K562 (cell line): Measurements from ENCODE around the gene VWC2. TPM values are rescaled to one million over a fixed set of nuclear protein-coding genes. Genes with fewer than 3 reads are reported as not detected.

Source experiments
- ATAC-seq: fragments of 200-7000 bp; cut with Tn5 transposase; 3 replicates; pipeline ENCODE4 v1.9.1; 2020; ENCODE audit warnings: moderate library complexity
- BruUV-seq: library from RNA; stranded (reverse); fragments of 400-500 nt; replicated peaks from 2 replicates; lab custom pipeline; 2021; lab: Mats Ljungman, UMichigan
- CTCF ChIA-PET: fragments of 300-600 bp; formaldehyde crosslinking; extraction: SDS; loops from one replicate; lab custom pipeline; 2021; ENCODE audit warnings: low intra/inter-chr PET ratio; lab: Yijun Ruan, JAX
- POLR2A ChIA-PET: fragments of 300-600, 350-650 bp; sonication (Branson Sonifier 250); formaldehyde crosslinking; extraction: SDS; loops from one replicate; lab custom pipeline; 2021; ENCODE audit warnings: antibody characterized with exemption, inconsistent platforms; lab: Yijun Ruan, JAX
- DNase-seq, 4 experiments: peaks; one replicate each; pipeline versions ENCODE4 v3.0.0 to v3.0.0-alpha.2; 2011 to 2018; ENCODE audit warnings: low spot score in 3 of 4, mixed read lengths in 3 of 4; ENCODE audit errors: extremely low read depth in 1 of 4
- FAIRE-seq: peaks from 2 replicates; lab custom pipeline; 2011; peaks lifted over from hg19 to GRCh38; lab: Jason Lieb, UNC
- H2AFZ ChIP-seq: 2 replicates; pipeline ENCODE4 v1.6.0; 2011; ENCODE audit warnings: low read depth, low read length, control low read depth, inconsistent platforms
- H3K27ac ChIP-seq: fragments of 200-600 bp; 3 replicates; pipeline ENCODE4 v1.8.0; 2011; ENCODE audit warnings: low read depth, mild to moderate bottlenecking, control low read depth, inconsistent platforms, low read length, moderate library complexity, mixed read lengths; ENCODE audit errors: extremely low read depth
- H3K27me3 ChIP-seq, 2 experiments: fragments of 300-600 bp in 1 of 2; 2 replicates in 1 of 2; 3 replicates in 1 of 2; pipeline versions ENCODE4 v1.6.0 to v1.8.0; 2011; ENCODE audit warnings: inconsistent platforms in 2 of 2, low read length in 2 of 2, mild to moderate bottlenecking in 1 of 2, mixed read lengths in 1 of 2, moderate library complexity in 1 of 2; ENCODE audit not compliant: control insufficient read depth in 2 of 2, insufficient read depth in 2 of 2
- H3K36me3 ChIP-seq: fragments of 300-600 bp; 3 replicates; pipeline ENCODE4 v1.8.0; 2011; ENCODE audit warnings: mild to moderate bottlenecking, low read length, inconsistent platforms; ENCODE audit not compliant: control insufficient read depth, insufficient read depth
- H3K4me1 ChIP-seq, 2 experiments: fragments of 200-600 bp in 1 of 2; replicated peaks in 1 of 2; 2 replicates in 1 of 2; 3 replicates in 1 of 2; pipeline versions ENCODE4 v1.5.1 to v1.8.0; 2011; ENCODE audit warnings: inconsistent platforms in 2 of 2, low read length in 2 of 2, mild to moderate bottlenecking in 1 of 2, mixed read lengths in 1 of 2, moderate library complexity in 1 of 2; ENCODE audit not compliant: control insufficient read depth in 2 of 2, insufficient read depth in 2 of 2
- H3K4me2 ChIP-seq: 2 replicates; pipeline ENCODE4 v1.6.1; 2011; ENCODE audit warnings: low read length, control low read depth, inconsistent platforms, mixed read lengths; ENCODE audit not compliant: insufficient read depth
- H3K4me3 ChIP-seq: fragments of 200-600 bp; sonication (generic), shearing (Covaris generic); 2 replicates; pipeline ENCODE4 v1.5.1; 2016; ENCODE audit warnings: control low read depth, inconsistent platforms
- H3K79me2 ChIP-seq: fragments of 200-600 bp; 3 replicates; pipeline ENCODE4 v1.8.0; 2011; ENCODE audit warnings: low read length, inconsistent platforms; ENCODE audit not compliant: control insufficient read depth, insufficient read depth
- H3K9ac ChIP-seq, 2 experiments: 2 replicates each; pipeline versions ENCODE4 v1.6.0 to v1.6.1; 2011; ENCODE audit warnings: low read depth in 2 of 2, low read length in 2 of 2, control low read depth in 1 of 2, inconsistent platforms in 1 of 2, mild to moderate bottlenecking in 1 of 2, mixed read lengths in 1 of 2; ENCODE audit not compliant: insufficient read depth in 1 of 2
- H3K9me1 ChIP-seq: one replicate; pipeline ENCODE4 v1.6.0; 2011; ENCODE audit warnings: inconsistent platforms, mild to moderate bottlenecking, low read length, moderate library complexity; ENCODE audit not compliant: control insufficient read depth, insufficient read depth
- H3K9me3 ChIP-seq: replicated peaks from 2 replicates; pipeline ENCODE4 v1.5.1; 2011; ENCODE audit warnings: low read depth, low read length, inconsistent platforms; ENCODE audit not compliant: control insufficient read depth, insufficient read depth
- H4K20me1 ChIP-seq: replicated peaks from 2 replicates; pipeline ENCODE4 v1.6.1; 2011; ENCODE audit warnings: low read length, inconsistent platforms, mixed read lengths; ENCODE audit not compliant: control insufficient read depth, insufficient read depth
- ARID3A ChIP-seq: IDR thresholded peaks from 2 replicates; pipeline ENCODE4 v1.6.1; 2012; ENCODE audit warnings: low read depth, low read length, improper control_type of control experiment, borderline replicate concordance
- FOXA3 ChIP-seq, 2 experiments: fragments of 450-650 bp in 1 of 2; sonication (generic) in 1 of 2; formaldehyde crosslinking; IDR thresholded peaks in 1 of 2; conservative IDR thresholded peaks in 1 of 2; 2 replicates each; pipeline versions ENCODE4 v1.4.0 to v1.8.0; 2020 to 2022; ENCODE audit warnings: mild to moderate bottlenecking in 2 of 2, missing genetic modification reagents in 1 of 2
- HIVEP1 ChIP-seq: fragments of 250-450 bp; sonication (Bioruptor Pico); IDR thresholded peaks from 2 replicates; pipeline ENCODE4 v1.4.0; 2020; ENCODE audit warnings: mild to moderate bottlenecking
- NFXL1 ChIP-seq: fragments of 450-650 bp; formaldehyde crosslinking; IDR thresholded peaks from 2 replicates; pipeline ENCODE4 v1.4.0; 2021; ENCODE audit warnings: mild to moderate bottlenecking
- STAT5A ChIP-seq: IDR thresholded peaks from 2 replicates; pipeline ENCODE4 v1.6.1; 2012; ENCODE audit warnings: low read length, inconsistent platforms, borderline replicate concordance
- SUPT5H ChIP-seq: fragments of 450-650 bp; IDR thresholded peaks from 2 replicates; pipeline ENCODE4 v1.6.1; 2016
- ZBTB7A ChIP-seq: IDR thresholded peaks from 2 replicates; pipeline ENCODE4 v1.6.1; 2011; ENCODE audit warnings: low read depth, mild to moderate bottlenecking, low read length, moderate library complexity, borderline replicate concordance; ENCODE audit not compliant: control insufficient read depth
- ZKSCAN3 ChIP-seq: fragments of 250-450 bp; sonication (Bioruptor Pico); IDR thresholded peaks from 2 replicates; pipeline ENCODE4 v1.4.0; 2020
- ZNF124 ChIP-seq: sonication (generic); formaldehyde crosslinking; IDR thresholded peaks from 2 replicates; pipeline ENCODE4 v1.8.1; 2022; ENCODE audit warnings: missing genetic modification reagents
- ZNF165 ChIP-seq: fragments of 250-450 bp; sonication (Bioruptor Pico); IDR thresholded peaks from 2 replicates; pipeline ENCODE4 v1.4.0; 2020; ENCODE audit warnings: borderline replicate concordance
- ZNF274 ChIP-seq: IDR thresholded peaks from 2 replicates; pipeline ENCODE4 v1.6.1; 2011; ENCODE audit warnings: low read depth, mild to moderate bottlenecking, low read length, moderate library complexity, borderline replicate concordance
- WGBS: fragments of 100-300 bp; shearing (Covaris generic); methylation state at CpG from one replicate; pipeline ENCODE4 v1.1.6; 2016; ENCODE audit warnings: low coverage, mixed read lengths; ENCODE audit not compliant: insufficient coverage; ENCODE audit errors: missing lambda C conversion rate; 5-methylcytosine and 5-hydroxymethylcytosine counted together
- in situ Hi-C: fragments of 300-500 bp; cut with MboI; formaldehyde crosslinking; loops from 4 replicates; pipeline ENCODE4 v1.15.0; 2018; ENCODE audit warnings: inconsistent platforms, mixed read lengths
- intact Hi-C: fragments of 100-400 bp; cut with micrococcal nuclease; formaldehyde crosslinking; loops from 2 replicates; pipeline ENCODE4 v1.14.2; 2022
- polyA plus RNA-seq, 8 experiments: library from polyadenylated mRNA; depleted of rRNA in 4 of 8; stranded (reverse) in 5 of 8; unstranded in 3 of 8; fragments of >200 nt; fragmentation: Nextera tagmentation in 2 of 8; fragmentation: Illumina TruSeq in 1 of 8; extraction: Ambion mirVana in 2 of 8; extraction: Trizol in 1 of 8; gene quantifications; 2 replicates each; pipeline versions ENCODE4 v1.2.1 to v1.2.3, GENCODE V29; 2011 to 2014; ENCODE audit warnings: inconsistent platforms in 1 of 8, missing spikeins in 1 of 8
- total RNA-seq, 7 experiments: library from RNA; depleted of rRNA in 6 of 7; stranded (reverse); fragments of >200 nt in 6 of 7; fragmentation: Illumina TruSeq in 2 of 7; extraction: Trizol in 2 of 7; gene quantifications; 2 replicates each; pipeline versions ENCODE4 v1.2.1 to v1.2.3, GENCODE V29; 2011 to 2021; ENCODE audit warnings: low replicate concordance in 1 of 7

Gene VWC2
- total and polyA plus RNA-seq, 9 of the 15 experiments (the other 6 are each of a cell fraction or from before 2014, with no cell fraction given): not detected

GRCh38 chr7:49883933-49884332, 110.5 kb downstream of the VWC2 start:
- Histone ChIP-seq H3K79me2 (no peaks in the 10 kb centered on the region), H3K27me3 (no peaks in the 10 kb centered on the region), H3K4me1 (no peaks in the 10 kb centered on the region), H3K4me2 (no peak overlapping the region), H3K9me3 (no peaks in the 10 kb centered on the region), H4K20me1 (no peaks in the 10 kb centered on the region), H3K4me3 (no peak overlapping the region), H3K9ac (no peak overlapping the region), H3K36me3 (no peaks in the 10 kb centered on the region), H3K27ac (no peak overlapping the region), H2AFZ (no peak overlapping the region), H3K9me1 (no peaks in the 10 kb centered on the region)
- in situ Hi-C loops (no loop called here), intact Hi-C loops (no loop called here)
- FAIRE-seq (no peak), DNase-seq (no peak), ATAC-seq (no peak)
- TF ChIP-seq ARID3A: no peak
- no peak for TF ChIP-seq ZBTB7A
- TF ChIP-seq ZNF124 (CRISPR knock-in tag): no peak
- no peak for TF ChIP-seq HIVEP1 (CRISPR knock-in tag)
- TF ChIP-seq STAT5A: no peak
- TF ChIP-seq ZNF165 (CRISPR knock-in tag): no peak
- no peak for TF ChIP-seq FOXA3 (CRISPR knock-in tag; conservative IDR thresholded peaks at IDR 0.05 in 1 of 2, IDR thresholded peaks at IDR 0.05 in 1 of 2)
- TF ChIP-seq ZNF274: no peak
- no peak for TF ChIP-seq SUPT5H
- TF ChIP-seq NFXL1: no peak
- TF ChIP-seq ZKSCAN3 (CRISPR knock-in tag): no peak
- WGBS: 0% methylated on average over 1 of the region's 1 CpG
- ChIA-PET CTCF (no interaction called here), POLR2A (no interaction called here)
- BruUV-seq: no TSS peak
